Esophagus squamous epithelium (tissue), 4 donors: ENCODE measurements around the gene KIAA2012.

Experiments used
- CTCF ChIP-seq, 6 experiments: fragments of 450-650 bp in 4 of 6; fragments of 200-600 bp in 2 of 6; sonication (generic) in 2 of 6; IDR thresholded peaks; one replicate each; pipeline ENCODE4 v1.5.1; 2016 to 2019; ENCODE audit warnings: antibody characterized with exemption in 6 of 6, mild to moderate bottlenecking in 4 of 6, moderate library complexity in 4 of 6
- POLR2A ChIP-seq, 4 donors: fragments of 450-650 bp; IDR thresholded peaks; one replicate each; pipeline ENCODE4 v1.6.1; 2017; ENCODE audit warnings: antibody characterized with exemption in 4 of 4, mild to moderate bottlenecking in 4 of 4, moderate library complexity in 3 of 4

- TF ChIP-seq POLR2A (IDR thresholded peaks at IDR 0.05) (no peak), CTCF (IDR thresholded peaks at IDR 0.05) (no peak)
Observed at GRCh38 chr2:202049840-202050239, 23.2 kb upstream of the KIAA2012 start.
